Measurements from ENCODE around the gene PDIA3.
"Not testable (repeated sequence)": the region's sequence is repeated elsewhere in the genome, so short reads cannot be mapped to it uniquely, and the experiment has no call there.

Gene PDIA3

DNA sequence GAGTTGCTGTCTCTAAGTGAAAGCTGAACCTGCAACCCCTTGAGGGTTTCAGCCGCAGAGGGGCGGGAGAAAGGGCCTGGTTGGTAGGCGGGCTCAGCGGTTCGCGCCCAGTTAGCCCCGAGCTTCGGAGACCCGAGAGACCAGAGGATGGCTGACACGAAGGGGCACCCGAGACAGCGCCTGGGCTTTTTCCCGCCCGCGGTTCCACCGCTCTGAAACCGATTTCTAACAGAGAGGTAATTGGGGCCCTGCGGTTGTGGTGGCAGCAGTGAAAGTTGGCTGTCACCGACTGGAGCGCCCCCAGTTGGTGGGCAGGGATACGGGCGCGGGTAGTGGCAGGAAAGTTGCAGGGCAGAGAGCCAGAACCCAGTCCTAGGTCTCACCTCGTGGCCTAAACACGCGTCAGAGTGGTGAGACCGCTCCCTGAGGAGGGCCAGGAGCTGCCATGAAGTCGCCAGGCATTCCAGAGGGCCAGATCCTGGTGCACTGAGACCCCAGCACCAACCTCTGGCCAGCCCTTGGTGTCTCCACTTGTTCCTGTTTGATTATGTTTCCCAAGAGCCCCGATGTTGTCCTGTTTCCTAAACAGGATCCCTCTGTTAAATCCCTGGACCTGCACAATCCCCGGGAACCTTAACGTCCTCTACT is 31.2 kb downstream of the PDIA3 start:
- DNase-seq = peak; percentile 94

DNA sequence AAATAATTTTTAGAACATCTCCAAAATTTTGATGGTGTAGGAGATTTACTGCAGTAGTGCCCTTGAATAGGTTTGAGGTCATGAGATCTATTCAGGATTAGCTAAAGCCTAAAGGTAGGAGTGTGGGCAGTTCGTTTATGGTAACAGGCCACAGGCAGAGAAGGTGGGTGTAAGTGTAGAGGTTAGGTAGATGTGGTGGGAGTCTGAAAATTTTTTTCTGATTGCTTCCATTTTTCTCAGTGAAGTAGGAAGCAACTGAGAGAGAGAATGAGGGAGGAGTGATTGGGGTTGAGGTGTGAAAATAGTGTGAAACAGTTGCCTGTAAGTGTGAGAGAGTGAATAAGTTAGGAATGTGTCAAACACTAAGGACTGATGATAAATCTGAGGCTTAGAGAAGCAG is 32.8 kb downstream of the PDIA3 start:
- DNase-seq = no peak

DNA sequence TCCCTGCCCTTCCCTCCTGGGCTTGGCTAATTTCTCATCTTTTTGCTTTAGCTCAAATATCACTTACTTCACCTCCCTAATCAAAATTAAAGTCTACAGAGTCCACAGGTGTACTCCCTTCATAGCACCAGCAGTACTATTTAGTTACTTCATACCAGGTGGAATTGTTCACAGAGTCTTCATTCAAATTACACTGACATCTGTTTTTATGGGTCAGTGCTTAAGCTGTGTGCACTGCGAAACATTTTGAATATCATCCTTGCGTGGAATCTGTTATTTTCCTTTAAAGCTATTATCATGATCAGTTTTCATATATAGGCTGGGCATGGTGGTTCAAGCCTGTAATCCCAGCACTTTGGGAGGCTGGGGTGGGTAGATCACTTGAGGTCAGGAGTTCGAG is 43.2 kb downstream of the PDIA3 start:
- no peak for DNase-seq

DNA sequence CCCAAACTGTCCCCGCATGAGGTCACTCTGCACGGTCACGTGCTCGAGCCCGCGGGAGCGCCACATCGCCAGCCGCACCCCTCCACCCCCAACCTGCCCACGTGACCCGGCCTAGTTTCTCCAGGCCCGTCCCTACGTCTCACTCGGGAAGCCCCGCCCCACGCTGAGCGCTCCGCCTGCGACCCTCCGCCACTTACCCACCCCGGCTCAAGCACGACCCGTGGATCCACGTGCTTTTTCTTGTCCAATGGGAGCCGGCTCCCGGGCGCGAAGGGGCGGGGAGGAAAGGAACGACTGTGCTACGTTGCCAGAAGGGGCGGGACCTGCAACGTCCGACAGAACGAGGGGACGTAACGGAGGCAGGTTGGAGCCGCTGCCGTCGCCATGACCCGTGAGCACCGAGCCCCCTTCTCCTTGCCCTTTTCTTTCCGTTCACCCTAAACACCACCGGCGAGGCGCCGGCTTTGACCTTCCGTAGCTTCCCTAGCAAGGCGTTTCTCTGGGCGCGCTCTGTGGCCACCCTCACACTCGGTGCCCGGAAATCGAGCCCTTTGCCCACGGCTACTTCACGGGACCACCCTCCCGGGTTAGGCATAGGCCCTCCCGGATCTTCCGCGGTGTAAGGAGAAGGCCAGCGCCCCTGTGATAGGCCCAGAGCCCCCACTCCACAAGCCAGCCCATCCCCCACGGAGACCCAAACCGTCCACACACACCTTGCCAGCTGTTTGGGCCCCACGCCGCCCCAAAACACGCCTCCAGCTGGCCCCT is 45.9 kb downstream of the PDIA3 start, which contains the start of gene SERF2:
TSS of gene SERF2 (plus strand) at position 328 of the 768 bp plus-strand sequence. CDS start at position 385, 57 bp downstream.
- DNase-seq = peak; percentile 99

DNA sequence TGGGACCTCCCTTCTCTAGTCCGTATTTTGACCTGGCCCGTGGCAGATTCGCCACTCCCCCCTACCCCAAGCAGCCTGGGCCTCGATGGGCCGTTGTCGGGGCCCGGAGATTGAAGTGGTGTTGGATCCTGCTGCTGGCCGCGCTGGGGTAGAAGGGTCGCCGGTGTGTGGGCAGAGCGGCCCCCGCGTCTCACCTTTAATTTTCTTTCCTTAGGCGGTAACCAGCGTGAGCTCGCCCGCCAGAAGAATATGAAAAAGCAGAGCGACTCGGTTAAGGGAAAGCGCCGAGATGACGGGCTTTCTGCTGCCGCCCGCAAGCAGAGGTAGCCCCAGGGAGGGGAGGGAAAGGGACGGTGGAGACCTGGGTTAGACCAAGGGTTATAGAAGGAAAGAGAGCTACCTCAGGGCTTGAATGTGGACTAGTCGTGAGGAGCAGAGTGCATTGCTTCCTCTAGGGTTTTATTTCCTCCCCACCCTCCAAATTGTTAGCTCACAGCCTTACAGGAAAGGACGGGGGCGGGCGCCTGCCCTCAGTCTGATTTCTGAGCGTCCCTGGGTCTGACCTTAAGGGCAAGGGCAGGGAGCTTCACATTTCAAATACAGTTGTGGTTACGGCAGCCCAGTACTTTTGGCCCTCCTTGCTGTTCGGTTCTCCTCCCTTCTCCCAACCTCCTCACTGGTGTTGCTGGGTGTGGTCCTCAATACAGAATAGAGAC is 46.7 kb downstream of the PDIA3 start:
- peak; percentile 62 for DNase-seq

DNA sequence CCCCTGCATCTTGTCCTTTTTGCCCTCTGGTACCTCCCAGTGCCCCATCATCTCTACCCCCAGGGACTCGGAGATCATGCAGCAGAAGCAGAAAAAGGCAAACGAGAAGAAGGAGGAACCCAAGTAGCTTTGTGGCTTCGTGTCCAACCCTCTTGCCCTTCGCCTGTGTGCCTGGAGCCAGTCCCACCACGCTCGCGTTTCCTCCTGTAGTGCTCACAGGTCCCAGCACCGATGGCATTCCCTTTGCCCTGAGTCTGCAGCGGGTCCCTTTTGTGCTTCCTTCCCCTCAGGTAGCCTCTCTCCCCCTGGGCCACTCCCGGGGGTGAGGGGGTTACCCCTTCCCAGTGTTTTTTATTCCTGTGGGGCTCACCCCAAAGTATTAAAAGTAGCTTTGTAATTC is 47.4 kb downstream of the PDIA3 start:
- no peak for DNase-seq

DNA sequence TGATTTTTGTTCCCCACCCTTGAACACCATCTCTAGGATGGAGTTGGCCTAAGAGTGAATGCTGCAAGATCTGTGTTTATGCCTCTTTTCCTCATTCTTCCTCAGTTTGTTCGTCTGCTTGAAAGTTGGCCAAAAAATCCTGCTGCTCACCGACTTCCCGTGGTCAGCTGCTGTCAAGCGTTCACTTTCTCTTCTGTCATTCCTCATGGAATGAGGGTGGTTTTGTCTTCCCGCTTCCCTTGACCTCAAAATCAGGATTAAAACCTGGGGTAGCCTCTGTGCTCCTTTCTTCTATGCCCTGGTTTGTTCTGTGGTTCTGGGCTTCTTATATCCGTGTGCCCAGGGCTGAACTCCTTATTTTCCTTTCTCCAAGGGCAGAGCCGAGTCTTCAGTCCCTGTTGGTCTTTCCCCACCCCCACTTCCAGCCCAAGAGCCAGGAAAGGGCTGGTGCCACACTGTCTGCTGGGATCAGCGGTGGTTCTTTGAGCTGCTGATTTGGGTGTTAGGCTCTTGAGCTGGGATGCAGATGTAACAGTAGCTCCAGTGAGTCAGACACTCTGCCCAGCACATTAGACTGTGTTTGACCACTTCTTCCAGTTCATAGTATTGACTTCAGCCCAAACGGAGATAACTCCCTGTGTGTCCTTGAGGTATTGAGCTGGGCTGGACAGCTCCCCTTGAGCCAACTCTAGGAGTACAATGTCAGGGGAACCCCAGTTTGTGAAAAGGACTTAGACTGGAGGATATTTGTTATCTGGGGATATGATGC is 48.2 kb downstream of the PDIA3 start:
- no peak for DNase-seq

DNA sequence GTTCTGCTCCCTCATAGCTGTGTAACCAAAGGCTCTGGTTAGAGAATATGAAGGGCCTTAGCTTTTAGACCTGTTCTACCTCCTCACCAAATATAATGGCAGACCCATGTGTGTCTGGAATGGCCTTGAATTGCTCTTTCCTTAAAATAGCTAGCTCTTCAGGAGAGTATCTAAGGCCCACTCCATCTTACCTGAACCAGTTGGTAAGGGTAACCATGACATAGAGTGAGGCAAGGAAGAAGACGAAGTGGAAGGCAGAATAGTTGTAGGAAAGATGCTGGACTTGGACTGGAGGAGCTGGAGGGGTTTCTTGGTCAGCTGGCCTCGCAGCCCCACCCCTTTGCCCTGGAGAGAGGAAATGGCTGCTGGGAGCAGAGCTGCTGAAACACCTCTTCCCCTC is 49.0 kb downstream of the PDIA3 start:
- no peak for DNase-seq

DNA sequence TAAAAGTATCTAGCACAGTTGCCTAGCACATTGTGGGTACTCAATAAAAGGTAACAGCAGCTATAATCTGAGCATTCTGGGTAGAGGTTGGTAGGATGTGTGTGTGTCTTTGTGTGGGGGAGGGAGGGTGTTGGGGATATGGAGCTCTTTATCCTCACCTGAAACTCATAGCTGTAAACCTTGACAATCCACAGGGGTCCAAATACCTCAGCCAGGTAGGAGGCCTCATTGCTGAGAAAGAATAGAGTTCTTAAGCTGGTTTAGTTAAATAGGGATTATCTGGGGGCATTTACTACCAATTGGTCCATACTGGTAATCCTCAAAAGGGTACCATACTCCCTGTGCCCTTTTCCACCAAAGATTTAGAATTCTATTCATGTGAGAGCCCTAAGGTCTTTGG is 49.8 kb downstream of the PDIA3 start:
- no peak for DNase-seq

DNA sequence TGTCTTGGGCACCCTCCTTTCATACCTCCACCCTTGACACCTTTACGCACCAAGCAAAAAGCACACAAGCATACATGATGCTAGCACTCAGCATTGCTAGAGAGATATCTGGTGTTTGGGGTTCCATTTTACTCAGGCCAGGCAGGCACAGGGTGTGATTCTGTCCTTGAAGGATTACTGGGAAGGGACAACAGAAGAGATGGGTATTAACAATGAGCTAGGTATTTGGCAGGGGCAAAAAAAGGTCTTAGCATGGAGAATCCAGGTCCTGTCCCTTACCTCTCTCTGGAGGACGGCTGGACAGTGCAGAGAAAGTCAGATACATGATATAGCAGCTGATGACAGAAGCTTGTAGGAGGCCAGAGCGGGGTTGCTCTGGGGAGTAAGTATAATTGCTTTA is 50.3 kb downstream of the PDIA3 start:
- no peak for DNase-seq

DNA sequence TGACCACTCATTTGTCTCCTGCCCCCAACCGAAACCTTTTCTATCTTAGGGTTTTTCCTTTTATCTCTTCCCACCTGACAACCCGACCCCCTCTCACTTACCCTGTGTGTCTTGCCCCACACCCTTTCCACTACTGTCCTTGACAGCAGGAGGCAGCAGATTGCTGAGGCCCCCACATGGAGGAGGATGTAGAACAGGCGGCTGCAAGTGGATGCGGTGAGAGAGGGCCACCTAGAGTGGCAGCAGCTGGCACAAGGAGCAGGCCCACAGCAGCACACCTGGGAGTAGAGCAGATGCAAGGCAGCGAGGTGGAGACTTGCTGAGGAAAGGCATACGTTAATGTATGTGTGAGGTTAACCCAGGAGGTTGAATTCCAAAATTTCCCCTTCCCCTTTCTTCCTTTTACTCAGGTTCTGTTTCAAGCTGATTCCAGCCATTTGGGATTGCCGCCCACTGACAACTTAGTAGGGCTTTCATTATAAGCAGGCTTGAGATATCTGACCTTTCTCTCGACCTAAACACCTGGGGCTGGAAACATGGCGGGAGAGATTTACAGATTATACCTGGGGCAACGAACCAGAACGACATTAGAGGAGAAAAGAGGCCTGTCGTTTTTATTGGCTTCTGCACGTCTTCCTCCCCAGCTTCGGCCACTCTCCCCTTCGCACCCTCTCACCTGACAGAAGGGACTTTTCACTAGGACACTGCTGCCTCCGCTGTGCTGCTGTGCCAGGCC is 53.1 kb downstream of the PDIA3 start:
- no peak for DNase-seq

DNA sequence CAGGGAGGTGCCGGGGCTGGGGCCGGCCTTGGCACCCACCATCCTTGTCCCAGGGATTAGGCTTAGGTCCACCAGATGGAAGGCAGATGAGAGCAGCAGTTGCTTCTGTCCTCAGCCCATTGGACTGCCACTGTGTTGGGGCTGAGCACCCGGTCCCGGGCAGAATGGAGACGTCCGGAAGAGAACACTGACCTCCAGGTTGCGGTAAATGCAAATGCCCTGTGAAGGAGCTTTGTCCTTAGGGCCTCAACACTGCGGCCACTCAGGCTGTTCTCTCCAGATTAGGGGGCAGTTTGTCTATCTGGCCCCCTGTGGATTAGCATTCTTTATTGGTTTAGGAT is 53.7 kb downstream of the PDIA3 start, which contains the start of gene SERINC4:
TSS of gene SERINC4 (minus strand) at position 276 of the 341 bp plus-strand sequence. CDS start at position 42, 234 bp downstream.
- no peak for DNase-seq

DNA sequence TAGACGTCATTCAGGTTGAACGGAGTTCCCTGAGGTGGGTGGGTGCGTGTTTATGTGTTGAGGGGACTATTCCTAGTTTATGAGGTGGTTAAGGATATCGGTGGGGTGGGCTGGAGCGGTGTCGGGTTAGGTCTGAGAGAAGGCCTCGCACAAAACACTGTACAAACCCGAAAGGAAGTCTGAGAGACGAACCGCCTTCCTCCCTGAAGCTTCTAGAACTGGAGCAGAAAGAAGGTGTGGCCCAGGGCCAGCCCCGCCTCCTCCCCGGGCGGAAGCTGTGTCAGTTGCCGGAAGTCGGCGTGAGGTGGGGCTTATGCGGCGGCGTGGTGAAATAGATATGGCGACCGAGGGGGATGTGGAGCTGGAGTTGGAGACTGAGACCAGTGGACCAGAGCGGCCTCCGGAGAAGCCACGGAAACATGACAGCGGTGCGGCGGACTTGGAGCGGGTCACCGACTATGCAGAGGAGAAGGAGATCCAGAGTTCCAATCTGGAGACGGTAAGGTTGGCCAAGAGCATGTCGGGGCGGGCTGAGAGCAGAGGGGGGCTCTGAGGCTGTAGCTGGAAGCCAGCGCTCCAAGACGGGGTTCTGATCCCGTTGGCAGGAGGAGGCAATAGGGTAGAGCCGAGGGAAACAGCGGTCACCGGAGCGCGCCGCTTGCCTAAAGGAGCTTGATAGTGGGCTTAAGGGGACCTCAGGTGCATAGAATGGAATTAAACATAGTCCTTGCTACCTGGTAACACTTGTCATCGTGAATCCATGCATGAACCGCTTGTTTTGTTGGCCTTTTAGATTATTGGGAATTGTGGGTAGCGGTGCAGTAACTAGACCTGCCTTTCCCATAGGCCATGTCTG is 54.3 kb downstream of the PDIA3 start, which contains the start of gene HYPK:
TSS of gene HYPK (plus strand) at position 314 of the 856 bp plus-strand sequence. CDS start at position 338, 24 bp downstream.
- peak; percentile 91 for DNase-seq

DNA sequence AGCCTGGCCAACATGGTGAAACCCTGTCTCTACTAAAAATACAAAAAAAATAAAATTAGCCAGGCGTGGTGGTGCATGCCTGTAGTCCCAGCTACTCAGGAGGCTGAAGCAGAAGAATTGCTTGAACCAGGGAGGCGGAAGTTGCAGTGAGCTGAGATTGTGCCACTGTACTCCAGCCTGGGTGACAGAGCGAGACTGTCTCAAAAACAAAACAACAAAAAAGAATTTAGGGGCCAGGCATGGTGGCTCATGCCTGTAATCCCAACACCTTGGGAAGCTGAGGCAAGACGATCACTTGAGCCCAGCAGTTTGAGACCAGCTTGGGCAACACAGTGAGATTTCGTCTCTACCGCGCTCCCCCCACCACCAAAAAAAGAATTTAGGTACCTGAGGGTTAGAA is 56.4 kb downstream of the PDIA3 start:
- not testable (repeated sequence) for DNase-seq

DNA sequence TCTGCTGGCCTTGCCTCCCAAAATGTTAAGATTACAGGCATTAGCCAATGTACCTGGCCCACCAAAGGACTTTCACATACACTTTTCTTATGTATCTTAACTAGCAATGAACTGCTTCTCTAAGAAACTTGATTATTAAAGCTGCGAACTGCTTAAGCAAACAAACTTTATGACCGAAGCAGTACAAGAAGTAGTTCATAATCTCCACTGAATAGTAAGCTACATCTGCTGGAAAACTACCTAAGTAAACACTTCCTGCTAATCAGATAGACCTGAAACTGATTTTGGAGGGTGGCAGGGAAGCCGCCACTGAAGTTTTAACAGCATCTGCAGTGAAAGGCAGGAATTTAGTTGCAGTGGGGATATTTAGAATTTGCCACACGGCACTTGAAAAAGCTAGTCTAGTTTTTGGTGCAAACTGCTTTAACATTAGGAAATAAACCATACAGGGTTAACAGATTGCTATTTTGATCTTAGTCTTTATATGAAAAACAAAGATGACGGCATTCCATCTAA is 62.3 kb downstream of the PDIA3 start:
- no peak for DNase-seq

DNA sequence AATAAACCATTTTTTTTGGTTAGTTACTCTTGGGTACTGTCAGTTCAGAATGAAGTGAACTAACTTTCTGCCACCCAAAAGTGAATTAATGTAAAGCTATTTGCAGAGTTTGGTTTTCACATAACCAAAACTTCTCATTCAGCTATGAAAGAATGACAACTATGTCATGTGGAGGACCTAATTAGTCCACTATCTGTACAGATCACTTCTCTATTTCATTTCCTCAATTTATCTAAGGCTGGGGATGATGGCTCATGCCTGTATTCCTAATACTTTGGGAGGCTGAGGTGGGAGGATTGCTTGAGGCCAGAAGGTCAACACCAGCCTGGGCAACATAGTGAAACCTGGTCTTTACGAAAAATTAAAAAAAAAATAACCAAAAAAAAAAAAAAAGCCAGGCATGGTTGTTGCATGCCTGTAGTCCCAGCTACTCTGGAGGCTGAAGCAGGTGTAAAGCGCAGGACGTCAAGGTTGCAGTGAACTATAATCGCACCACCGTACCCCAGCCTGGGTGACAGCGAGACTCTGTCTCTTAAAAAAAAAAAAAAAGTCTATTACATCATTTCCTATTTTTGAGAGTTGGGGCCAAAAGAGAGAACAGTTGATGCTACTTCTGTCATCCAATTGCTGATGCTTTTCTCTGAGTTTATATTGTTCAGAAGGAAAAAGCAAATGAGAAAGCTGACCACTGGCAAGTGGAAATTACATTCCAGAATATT is 62.9 kb downstream of the PDIA3 start:
- DNase-seq = no peak

DNA sequence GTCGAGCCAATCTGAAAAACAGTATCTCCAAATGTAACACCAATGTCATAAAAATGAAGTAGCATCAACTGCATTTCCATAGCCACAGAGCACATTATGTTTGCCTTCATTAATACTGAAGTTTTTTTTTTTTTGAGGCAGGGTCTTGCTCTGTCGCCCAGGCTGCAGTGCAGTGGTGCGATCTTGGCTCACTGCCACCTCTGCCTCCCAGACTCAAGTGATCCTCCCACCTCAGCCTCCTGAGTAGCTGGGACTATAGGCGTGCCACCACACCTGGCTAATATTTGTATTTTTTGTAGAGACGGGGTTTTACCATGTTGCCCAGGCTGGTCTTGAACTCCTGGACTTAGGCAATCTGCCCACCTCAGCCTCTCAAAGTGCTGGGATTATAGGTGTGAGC is 68.8 kb downstream of the PDIA3 start:
- DNase-seq = not testable (repeated sequence)

DNA sequence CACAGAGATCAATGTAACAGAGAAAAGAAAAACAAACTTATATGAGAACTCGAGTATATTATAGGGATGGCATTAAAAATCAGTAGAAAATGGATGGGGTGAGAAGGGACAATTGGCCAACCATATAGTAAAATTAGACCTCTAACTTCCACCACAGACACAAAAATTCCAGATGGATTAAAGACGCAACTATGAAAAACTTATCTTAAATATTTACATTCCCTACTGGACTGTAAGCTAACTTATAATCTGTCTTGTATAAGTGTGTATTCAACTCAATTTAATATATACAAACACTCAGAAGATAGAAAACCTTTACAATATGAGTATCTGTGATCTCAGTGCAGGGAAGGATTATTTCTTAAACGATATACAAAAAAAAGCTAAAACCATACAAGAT is 75.3 kb downstream of the PDIA3 start:
- no peak for DNase-seq

All from activated CD8-positive, alpha-beta memory T cell treated with anti-CD3 and anti-CD28 coated beads, Interleukin-2, amount 50 U/mL, for 48 hours (primary cell).